Keratinocyte (primary cell): ENCODE results near the gene CHRM4. TPM values are rescaled to one million over a fixed set of nuclear protein-coding genes. Genes with fewer than 3 reads are reported as not detected.

Source experiments
- DNase-seq: peaks from one replicate; pipeline ENCODE4 v3.0.0-alpha.2; 2011; ENCODE audit warnings: low read depth, missing footprints, low spot score
- FAIRE-seq: peaks from 2 replicates; lab custom pipeline; 2011; peaks lifted over from hg19 to GRCh38; lab: Jason Lieb, UNC
- H2AFZ ChIP-seq: 2 replicates; pipeline ENCODE4 v1.6.0; 2012; ENCODE audit warnings: low read length, control low read depth, inconsistent platforms; ENCODE audit not compliant: control insufficient read depth
- H3K27ac ChIP-seq: 2 replicates; pipeline ENCODE4 v1.5.1; 2011; ENCODE audit warnings: low read length; ENCODE audit not compliant: control insufficient read depth, insufficient read depth
- H3K27me3 ChIP-seq: 3 replicates; pipeline ENCODE4 v1.6.0; 2011; ENCODE audit warnings: low read length; ENCODE audit not compliant: control insufficient read depth, insufficient read depth; ENCODE audit errors: extremely low read depth
- H3K36me3 ChIP-seq, 2 experiments: 2 replicates in 1 of 2; 3 replicates in 1 of 2; pipeline ENCODE4 v1.5.1; 2011; ENCODE audit warnings: low read length in 2 of 2, mild to moderate bottlenecking in 1 of 2; ENCODE audit not compliant: control insufficient read depth in 2 of 2, insufficient read depth in 2 of 2; ENCODE audit errors: extremely low read depth in 1 of 2
- H3K4me1 ChIP-seq: 3 replicates; pipeline ENCODE4 v1.5.1; 2011; ENCODE audit warnings: low read length; ENCODE audit not compliant: control insufficient read depth, insufficient read depth; ENCODE audit errors: extremely low read depth
- H3K4me2 ChIP-seq: 3 replicates; pipeline ENCODE4 v1.6.0; 2011; ENCODE audit warnings: low read depth, low read length; ENCODE audit not compliant: control insufficient read depth, insufficient read depth; ENCODE audit errors: extremely low read depth
- H3K4me3 ChIP-seq, 3 experiments: fragments of 200-600 bp in 1 of 3; sonication (generic) in 1 of 3; 2 replicates in 2 of 3; 3 replicates in 1 of 3; pipeline ENCODE4 v1.5.1; 2011 to 2016; ENCODE audit warnings: low read length in 3 of 3, mild to moderate bottlenecking in 3 of 3, control low read depth in 2 of 3, inconsistent platforms in 1 of 3, low read depth in 1 of 3, mixed read lengths in 1 of 3, mixed run types in 1 of 3, moderate library complexity in 1 of 3; ENCODE audit not compliant: control insufficient read depth in 2 of 3, insufficient read depth in 2 of 3; ENCODE audit errors: extremely low read depth in 1 of 3
- H3K79me2 ChIP-seq: 2 replicates; pipeline ENCODE4 v1.6.0; 2012; ENCODE audit warnings: low read length; ENCODE audit not compliant: control insufficient read depth, insufficient read depth
- H3K9ac ChIP-seq: 3 replicates; pipeline ENCODE4 v1.6.0; 2011; ENCODE audit warnings: low read length; ENCODE audit not compliant: control insufficient read depth, insufficient read depth; ENCODE audit errors: extremely low read depth
- H3K9me1 ChIP-seq: 3 replicates; pipeline ENCODE4 v1.6.0; 2011; ENCODE audit warnings: low read length; ENCODE audit not compliant: control insufficient read depth, insufficient read depth; ENCODE audit errors: extremely low read depth
- H3K9me3 ChIP-seq: 2 replicates; pipeline ENCODE4 v1.5.1; 2012; ENCODE audit warnings: low read depth, low read length; ENCODE audit not compliant: control insufficient read depth
- H4K20me1 ChIP-seq: 3 replicates; pipeline ENCODE4 v1.6.0; 2011; ENCODE audit warnings: low read length; ENCODE audit not compliant: control insufficient read depth, insufficient read depth; ENCODE audit errors: extremely low read depth
- CTCF ChIP-seq, 3 experiments: IDR thresholded peaks in 1 of 3; conservative IDR thresholded peaks in 1 of 3; optimal IDR thresholded peaks in 1 of 3; 2 replicates in 2 of 3; 3 replicates in 1 of 3; pipeline versions ENCODE3 to v1.5.1; 2011; ENCODE audit warnings: low read length in 3 of 3, mild to moderate bottlenecking in 3 of 3, moderate library complexity in 2 of 3, control low read depth in 1 of 3, inconsistent platforms in 1 of 3; ENCODE audit not compliant: insufficient read depth in 2 of 3; ENCODE audit errors: extremely low read depth in 1 of 3
- EZH2 ChIP-seq: IDR thresholded peaks from one replicate; pipeline ENCODE4 v1.6.1; 2012; ENCODE audit warnings: inconsistent platforms, mild to moderate bottlenecking, low read length, moderate library complexity
- dilution Hi-C: fragments of 300-500 bp; cut with MboI; formaldehyde crosslinking; loops from one replicate; pipeline ENCODE4 v1.7.0; 2020; ENCODE audit warnings: low sequenced_read_pairs; ENCODE audit not compliant: extremely low pct_ligation_motif_present
- polyA plus RNA-seq, 5 experiments: library from polyadenylated mRNA; depleted of rRNA in 3 of 5; stranded (reverse) in 3 of 5; stranded (forward) in 1 of 5; unstranded in 1 of 5; fragments of >200 nt; gene quantifications; 1 replicate in 1 of 5; 2 replicates in 3 of 5; 3 replicates in 1 of 5; pipeline versions ENCODE4 v1.2.1 to v1.2.3, GENCODE V29; 2011 to 2012; ENCODE audit warnings: missing spikeins in 2 of 5, low read depth in 1 of 5, low replicate concordance in 1 of 5

Gene CHRM4
- polyA plus RNA-seq, 1 donor (not counting 4 experiments of a cell fraction or from before 2014, with no cell fraction given): not detected

DNA sequence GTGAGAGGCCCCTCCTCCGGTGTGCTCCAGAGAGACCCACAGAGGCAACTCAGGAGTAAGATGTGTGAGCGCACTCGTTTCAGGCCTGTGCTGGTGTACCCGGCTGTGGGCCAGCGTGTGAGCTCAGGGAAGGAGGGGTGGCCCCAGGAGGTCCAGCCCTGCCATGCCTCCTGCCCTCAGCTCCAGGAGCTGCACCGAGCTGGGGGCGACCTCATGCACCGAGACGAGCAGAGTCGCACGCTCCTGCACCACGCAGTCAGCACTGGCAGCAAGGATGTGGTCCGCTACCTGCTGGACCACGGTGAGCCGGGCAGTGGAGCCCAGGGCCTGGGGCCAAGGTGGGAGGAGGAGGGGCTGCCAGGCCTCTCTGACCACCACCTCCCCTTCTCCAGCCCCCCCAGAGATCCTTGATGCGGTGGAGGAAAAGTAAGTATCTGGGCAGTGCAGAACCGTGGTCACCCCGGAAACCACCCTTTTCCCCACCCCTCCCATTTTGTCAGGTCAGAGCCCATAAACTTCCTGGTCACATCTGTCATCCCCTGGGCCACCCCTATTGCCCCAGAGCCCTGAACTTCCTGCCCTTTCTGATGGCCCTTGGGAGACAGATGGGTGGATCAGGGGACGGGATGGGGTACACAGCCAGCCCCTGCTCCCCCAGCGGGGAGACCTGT, 12.6 kb downstream of the CHRM4 start:
- Histone ChIP-seq H4K20me1 (no peaks in the 10 kb centered on the region), H3K27ac (no peak overlapping the region), H3K79me2 (no peaks in the 10 kb centered on the region), H3K4me3 (no peak overlapping the region), H3K9me1 (no peaks in the 10 kb centered on the region), H2AFZ (no peak overlapping the region), H3K4me2 (no peak overlapping the region), H3K9ac (no peak overlapping the region), H3K4me1 (peaks cover 7% of the 10 kb centered on the region), H3K9me3 (no peaks in the 10 kb centered on the region), H3K36me3 (peaks cover 7 to 24% of the 10 kb centered on the region in 2 experiments), H3K27me3 (peaks cover 10% of the 10 kb centered on the region)
- FAIRE-seq: no peak
- TF ChIP-seq CTCF (optimal IDR thresholded peaks at IDR 0.05 in 1 of 3, IDR thresholded peaks at IDR 0.05 in 1 of 3, conservative IDR thresholded peaks at IDR 0.05 in 1 of 3; ENCODE audit: extremely low read depth in 1 of 3, insufficient read depth in 2 of 3, low read length in 3 of 3) (no peak), EZH2 (no peak)
- DNase-seq: no peak
- dilution Hi-C loops: no loop called here

- Histone ChIP-seq H3K9ac (no peak overlapping the region), H3K27ac (no peak overlapping the region), H2AFZ (no peak overlapping the region), H3K27me3 (peaks cover 10% of the 10 kb centered on the region), H3K4me2 (no peak overlapping the region), H3K36me3 (peaks cover 10 to 27% of the 10 kb centered on the region in 2 experiments), H3K9me3 (no peaks in the 10 kb centered on the region), H3K4me1 (peaks cover 7% of the 10 kb centered on the region), H4K20me1 (no peaks in the 10 kb centered on the region), H3K4me3 (no peak overlapping the region), H3K79me2 (no peaks in the 10 kb centered on the region), H3K9me1 (no peaks in the 10 kb centered on the region)
- no peak for FAIRE-seq
- dilution Hi-C loops: no loop called here
- TF ChIP-seq EZH2: no peak
- TF ChIP-seq CTCF (optimal IDR thresholded peaks at IDR 0.05 in 1 of 3, IDR thresholded peaks at IDR 0.05 in 1 of 3, conservative IDR thresholded peaks at IDR 0.05 in 1 of 3; ENCODE audit: extremely low read depth in 1 of 3, insufficient read depth in 2 of 3, low read length in 3 of 3): no peak
- DNase-seq: no peak
These were observed 13.3 kb downstream of the CHRM4 start for GRCh38 chr11:46378296-46378695.
